ENCODE measurements around the gene CYP27B1.

GRCh38 chr12:57749061-57749460, 17.8 kb downstream of the CYP27B1 start:
- TF ChIP-seq CTCF (conservative IDR thresholded peaks at IDR 0.05) (no peak), ZFX (IDR thresholded peaks at IDR 0.05) (no peak)
